HCT116 (cell line): ENCODE measurements around the gene OOSP4A. TPM values are rescaled to one million over a fixed set of nuclear protein-coding genes. Genes with fewer than 3 reads are reported as not detected.

Source experiments
- ATAC-seq: fragments of 200-7000 bp; cut with Tn5 transposase; 2 replicates; pipeline ENCODE4 v1.9.1; 2020; ENCODE audit warnings: mild to moderate bottlenecking, moderate library complexity
- BruUV-seq: library from RNA; stranded (reverse); fragments of 400-500 nt; replicated peaks from 2 replicates; lab custom pipeline; 2021; lab: Mats Ljungman, UMichigan
- CTCF ChIA-PET: fragments of 300-600 bp; sonication (Branson Sonifier 250); formaldehyde crosslinking; loops from one replicate; lab custom pipeline; 2021; ENCODE audit warnings: antibody characterized with exemption; lab: Charles Lee
- POLR2A ChIA-PET: fragments of 300-600, 350-600 bp; sonication (Branson Sonifier 250); formaldehyde crosslinking; loops from one replicate; lab custom pipeline; 2021; ENCODE audit warnings: antibody characterized with exemption; lab: Charles Lee
- RAD21 ChIA-PET, 2 experiments: fragments of 300-600 bp; sonication (Branson Sonifier 250); formaldehyde crosslinking; loops; one replicate each; lab custom pipeline; 2023; ENCODE audit warnings: low total read pairs in 2 of 2; ENCODE audit not compliant: uncharacterized antibody in 2 of 2, unreplicated experiment in 2 of 2, low non-redundant PET in 1 of 2; lab: Charles Lee
- DNase-seq: peaks from one replicate; pipeline ENCODE4 v3.0.0-alpha.2; 2010; ENCODE audit warnings: low read depth, low spot score
- H2AFZ ChIP-seq: fragments of 200-600 bp; shearing (Covaris generic), sonication (generic); 2 replicates; pipeline ENCODE4 v1.6.1; 2017; ENCODE audit warnings: low read depth, mixed run types, mixed read lengths, antibody characterized with exemption, low read length; ENCODE audit not compliant: poor library complexity, severe bottlenecking
- H3K27ac ChIP-seq: 2 replicates; pipeline ENCODE4 v1.5.1; 2012; ENCODE audit warnings: low read depth, low read length
- H3K27me3 ChIP-seq: fragments of 200-600 bp; sonication (generic); 2 replicates; pipeline ENCODE4 v1.6.1; 2016; ENCODE audit warnings: mixed run types, low read length, mixed read lengths; ENCODE audit not compliant: insufficient read depth
- H3K36me3 ChIP-seq, 2 experiments: fragments of 200-500 bp in 1 of 2; fragments of 200-600 bp in 1 of 2; sonication (Bioruptor generic) in 1 of 2; sonication (generic) in 1 of 2; 2 replicates each; pipeline versions ENCODE4 v1.5.1 to v1.6.1; 2014 to 2016; ENCODE audit warnings: low read length in 2 of 2, inconsistent platforms in 1 of 2, mixed read lengths in 1 of 2, mixed run types in 1 of 2; ENCODE audit not compliant: insufficient read depth in 2 of 2, control insufficient read depth in 1 of 2
- H3K4me1 ChIP-seq, 2 experiments: fragments of 200-600 bp in 1 of 2; sonication (generic) in 1 of 2; 2 replicates each; pipeline versions ENCODE4 v1.5.1 to v1.6.1; 2012 to 2017; ENCODE audit warnings: low read length in 2 of 2, inconsistent platforms in 1 of 2, mild to moderate bottlenecking in 1 of 2, mixed read lengths in 1 of 2, mixed run types in 1 of 2, moderate library complexity in 1 of 2; ENCODE audit not compliant: insufficient read depth in 2 of 2, control insufficient read depth in 1 of 2
- H3K4me2 ChIP-seq: fragments of 200-600 bp; sonication (generic); 2 replicates; pipeline ENCODE4 v1.6.1; 2017; ENCODE audit warnings: mixed run types, low read length, mixed read lengths
- H3K4me3 ChIP-seq, 2 experiments: fragments of 200-600 bp in 1 of 2; sonication (generic) in 1 of 2; replicated peaks in 1 of 2; 2 replicates each; pipeline ENCODE4 v1.5.1; 2011 to 2016; ENCODE audit warnings: low read length in 2 of 2, control low read depth in 1 of 2, low read depth in 1 of 2, mild to moderate bottlenecking in 1 of 2, mixed read lengths in 1 of 2, mixed run types in 1 of 2
- H3K79me2 ChIP-seq: fragments of 200-600 bp; sonication (generic); 2 replicates; pipeline ENCODE4 v1.6.1; 2017; ENCODE audit warnings: mild to moderate bottlenecking, mixed run types, low read length, moderate library complexity, mixed read lengths; ENCODE audit not compliant: insufficient read depth
- H3K9ac ChIP-seq: fragments of 200-600 bp; sonication (generic); 2 replicates; pipeline ENCODE4 v1.6.1; 2016; ENCODE audit warnings: low read length, mixed read lengths
- H3K9me2 ChIP-seq: fragments of 200-600 bp; sonication (generic), shearing (Covaris generic); 2 replicates; pipeline ENCODE4 v1.6.1; 2017; ENCODE audit warnings: mixed run types, mild to moderate bottlenecking, moderate library complexity; ENCODE audit not compliant: insufficient read depth
- H3K9me3 ChIP-seq, 2 experiments: fragments of 200-500 bp in 1 of 2; fragments of 200-600 bp in 1 of 2; sonication (Bioruptor generic) in 1 of 2; sonication (generic) in 1 of 2; 2 replicates each; pipeline ENCODE4 v1.6.1; 2014 to 2017; ENCODE audit warnings: low read length in 2 of 2, mixed read lengths in 2 of 2, inconsistent platforms in 1 of 2, low read depth in 1 of 2, mild to moderate bottlenecking in 1 of 2, mixed run types in 1 of 2, moderate library complexity in 1 of 2; ENCODE audit not compliant: control insufficient read depth in 1 of 2, insufficient read depth in 1 of 2
- H4K20me1 ChIP-seq: fragments of 200-600 bp; sonication (generic), shearing (Covaris generic); 2 replicates; pipeline ENCODE4 v1.6.1; 2017; ENCODE audit warnings: mixed run types, mild to moderate bottlenecking, moderate library complexity; ENCODE audit not compliant: insufficient read depth
- EGR1 ChIP-seq: IDR thresholded peaks from 2 replicates; pipeline ENCODE4 v1.6.1; 2012; ENCODE audit warnings: low read depth
- EZH2 ChIP-seq: fragments of 200-600 bp; sonication (generic); IDR thresholded peaks from 2 replicates; pipeline ENCODE4 v1.6.1; 2017; ENCODE audit warnings: antibody characterized with exemption, mixed run types
- FOSL1 ChIP-seq: IDR thresholded peaks from 2 replicates; pipeline ENCODE4 v1.6.1; 2012; ENCODE audit warnings: low read depth
- JUND ChIP-seq: IDR thresholded peaks from 2 replicates; pipeline ENCODE4 v1.6.1; 2012
- POLR2A ChIP-seq: IDR thresholded peaks from 2 replicates; pipeline ENCODE4 v1.7.0; 2011; ENCODE audit warnings: borderline replicate concordance; ENCODE audit not compliant: insufficient read depth, insufficient read length; ENCODE audit errors: extremely low read depth
- RAD21 ChIP-seq: IDR thresholded peaks from 2 replicates; pipeline ENCODE4 v1.6.1; 2012; ENCODE audit warnings: low read depth, mild to moderate bottlenecking
- SP1 ChIP-seq: IDR thresholded peaks from 2 replicates; pipeline ENCODE4 v1.6.1; 2012; ENCODE audit warnings: low read depth
- YY1 ChIP-seq: IDR thresholded peaks from 2 replicates; pipeline ENCODE4 v1.6.1; 2011; ENCODE audit warnings: low read length, low read depth, moderate library complexity, mild to moderate bottlenecking; ENCODE audit not compliant: insufficient replicate concordance; ENCODE audit errors: extremely low read depth
- ZFX ChIP-seq: fragments of 450-650 bp; IDR thresholded peaks from 2 replicates; pipeline ENCODE4 v1.6.1; 2017
- intact Hi-C: fragments of 100-400 bp; cut with micrococcal nuclease; formaldehyde crosslinking; loops from 2 replicates; pipeline ENCODE4 v1.10.0; 2022
- total RNA-seq: library from RNA; stranded (reverse); gene quantifications from one replicate; pipeline ENCODE4 v1.2.1, GENCODE V29; 2021; ENCODE audit not compliant: unreplicated experiment
- TF ChIP-seq, protein P1 (sequence below), 3 experiments: fragments of 200-600 bp in 1 of 3; sonication (generic) in 1 of 3; IDR thresholded peaks in 2 of 3; conservative IDR thresholded peaks in 1 of 3; 2 replicates each; pipeline ENCODE4 v1.5.1; 2012 to 2017; ENCODE audit warnings: low read depth in 2 of 3, low read length in 2 of 3, antibody characterized with exemption in 1 of 3, borderline replicate concordance in 1 of 3, control low read depth in 1 of 3, mild to moderate bottlenecking in 1 of 3, mixed read lengths in 1 of 3, mixed run types in 1 of 3, moderate library complexity in 1 of 3; ENCODE audit not compliant: insufficient read depth in 1 of 3
- TF ChIP-seq, protein P2 (sequence below): IDR thresholded peaks from 2 replicates; pipeline ENCODE4 v1.6.1; 2012
- TF ChIP-seq, protein P3 (sequence below): IDR thresholded peaks from 2 replicates; pipeline ENCODE4 v1.6.1; 2012
- TF ChIP-seq, protein P4 (sequence below): IDR thresholded peaks from 2 replicates; pipeline ENCODE4 v1.6.1; 2011; ENCODE audit warnings: mild to moderate bottlenecking, low read length, moderate library complexity; ENCODE audit not compliant: insufficient replicate concordance; ENCODE audit errors: extremely low read depth

The OOSP4A gene
- total RNA-seq, 1 experiment from 2014 or later: not detected

DNA sequence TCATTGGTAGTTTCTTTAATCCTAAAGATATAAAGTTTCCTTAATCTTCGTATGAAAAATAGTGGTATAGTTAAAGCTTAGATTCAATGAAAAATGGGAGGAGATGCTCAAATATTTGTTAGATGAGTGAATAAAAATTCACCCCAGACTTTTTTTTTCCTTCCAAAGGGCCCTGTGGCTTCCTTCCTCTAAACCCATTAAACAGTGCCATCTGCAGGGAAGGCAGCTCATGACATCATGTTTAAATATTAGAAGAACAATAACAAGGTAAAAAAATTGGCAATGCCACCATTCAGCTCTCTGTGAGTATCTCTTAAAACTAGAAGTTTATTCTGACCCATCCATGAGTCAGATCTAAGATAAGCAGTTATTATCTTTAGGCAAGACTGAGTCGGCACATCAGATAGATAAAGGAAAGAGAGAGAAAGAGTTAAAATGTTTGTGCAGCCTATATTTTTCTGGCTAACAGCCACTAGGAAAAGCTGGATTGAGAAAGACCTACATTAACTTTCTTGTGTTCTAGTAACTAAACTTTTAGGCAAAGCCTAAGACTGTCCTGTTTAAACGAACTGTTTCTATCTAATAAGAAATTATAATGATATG, 44.7 kb upstream of the OOSP4A start:
- Histone ChIP-seq H3K9ac (no peak overlapping the region), H3K4me1 (no peaks in the 10 kb centered on the region), H2AFZ (peak overlapping the region; percentile 75), H3K27me3 (no peaks in the 10 kb centered on the region), H3K9me3 (peaks cover 4 to 13% of the 10 kb centered on the region in 2 experiments; a peak in 2 of 4 replicates), H3K27ac (no peak overlapping the region), H3K36me3 (no peaks in the 10 kb centered on the region), H3K4me2 (no peak overlapping the region), H3K79me2 (no peaks in the 10 kb centered on the region), H3K9me2 (no peaks in the 10 kb centered on the region), H4K20me1 (no peaks in the 10 kb centered on the region), H3K4me3 (no peak overlapping the region)
- ATAC-seq (peak; percentile 85), DNase-seq (peak; percentile 56)
- TF ChIP-seq, protein P1, sequence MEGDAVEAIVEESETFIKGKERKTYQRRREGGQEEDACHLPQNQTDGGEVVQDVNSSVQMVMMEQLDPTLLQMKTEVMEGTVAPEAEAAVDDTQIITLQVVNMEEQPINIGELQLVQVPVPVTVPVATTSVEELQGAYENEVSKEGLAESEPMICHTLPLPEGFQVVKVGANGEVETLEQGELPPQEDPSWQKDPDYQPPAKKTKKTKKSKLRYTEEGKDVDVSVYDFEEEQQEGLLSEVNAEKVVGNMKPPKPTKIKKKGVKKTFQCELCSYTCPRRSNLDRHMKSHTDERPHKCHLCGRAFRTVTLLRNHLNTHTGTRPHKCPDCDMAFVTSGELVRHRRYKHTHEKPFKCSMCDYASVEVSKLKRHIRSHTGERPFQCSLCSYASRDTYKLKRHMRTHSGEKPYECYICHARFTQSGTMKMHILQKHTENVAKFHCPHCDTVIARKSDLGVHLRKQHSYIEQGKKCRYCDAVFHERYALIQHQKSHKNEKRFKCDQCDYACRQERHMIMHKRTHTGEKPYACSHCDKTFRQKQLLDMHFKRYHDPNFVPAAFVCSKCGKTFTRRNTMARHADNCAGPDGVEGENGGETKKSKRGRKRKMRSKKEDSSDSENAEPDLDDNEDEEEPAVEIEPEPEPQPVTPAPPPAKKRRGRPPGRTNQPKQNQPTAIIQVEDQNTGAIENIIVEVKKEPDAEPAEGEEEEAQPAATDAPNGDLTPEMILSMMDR (IDR thresholded peaks at IDR 0.05 in 2 of 3, conservative IDR thresholded peaks at IDR 0.05 in 1 of 3; ENCODE audit: borderline replicate concordance in 1 of 3, insufficient read depth in 1 of 3, low read depth in 2 of 3, low read length in 2 of 3): peak; percentile 60 to 81 (median 77)
- TF ChIP-seq RAD21 (peak; percentile 89), JUND (no peak), POLR2A (no peak)
- no TSS peak for BruUV-seq
- ChIA-PET POLR2A (interaction anchor here (0.5 to 1.1 kb wide), 2 partner anchors 109 to 358 kb away, joined by 3 read pairs; partner anchors contain the start of gene MRPL16), CTCF (interaction anchor here (0.6 to 2.6 kb wide), 21 partner anchors 9 to 332 kb away, joined by 3 to 37 read pairs (median 4); partner anchors contain the start of genes CBLIF, MRPL16 and STX3), RAD21 (interaction anchor here (0.7 to 1.8 kb wide), 2 partner anchors 96 kb away, joined by 3 to 9 read pairs; no protein-coding TSS in a partner anchor)
- intact Hi-C loops: loop anchor here (1.0 to 5.0 kb wide), 3 partner anchors 96 to 213 kb away; partner anchors contain the start of gene STX3

DNA sequence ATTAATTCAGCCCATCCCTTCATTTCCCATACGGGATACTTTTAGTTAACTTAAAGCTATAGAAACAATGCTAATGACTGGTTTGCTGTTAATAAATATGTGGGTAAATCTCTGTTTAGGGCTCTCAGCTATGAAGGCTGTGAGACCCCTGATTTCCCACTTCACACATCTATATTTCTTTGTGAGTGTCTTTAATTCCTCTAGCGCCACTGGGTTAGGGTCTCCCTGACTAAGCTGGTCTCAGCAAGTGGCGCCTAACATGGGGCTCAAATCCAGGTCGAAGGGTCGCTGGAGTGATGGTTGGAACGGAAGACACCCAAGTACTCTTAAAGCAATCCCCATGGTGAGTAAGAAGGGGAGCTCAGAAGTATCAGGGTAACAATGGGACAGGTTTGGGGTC, 40.0 kb upstream of the OOSP4A start:
- Histone ChIP-seq H3K9ac (no peak overlapping the region), H3K4me3 (no peak overlapping the region), H3K9me3 (peaks cover 4 to 13% of the 10 kb centered on the region in 2 experiments; a peak in 2 of 4 replicates), H3K27ac (no peak overlapping the region), H3K36me3 (no peaks in the 10 kb centered on the region), H2AFZ (no peak overlapping the region), H3K4me2 (no peak overlapping the region), H3K9me2 (no peaks in the 10 kb centered on the region), H4K20me1 (no peaks in the 10 kb centered on the region), H3K4me1 (no peaks in the 10 kb centered on the region), H3K79me2 (no peaks in the 10 kb centered on the region), H3K27me3 (no peaks in the 10 kb centered on the region)
- DNase-seq: no peak
- ChIA-PET CTCF (no interaction called here), RAD21 (no interaction called here), POLR2A (no interaction called here)
- TF ChIP-seq POLR2A: no peak
- TF ChIP-seq YY1: no peak
- no peak for TF ChIP-seq EGR1
- TF ChIP-seq RAD21: no peak
- TF ChIP-seq, protein P2, sequence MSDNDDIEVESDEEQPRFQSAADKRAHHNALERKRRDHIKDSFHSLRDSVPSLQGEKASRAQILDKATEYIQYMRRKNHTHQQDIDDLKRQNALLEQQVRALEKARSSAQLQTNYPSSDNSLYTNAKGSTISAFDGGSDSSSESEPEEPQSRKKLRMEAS: no peak
- TF ChIP-seq, protein P3, sequence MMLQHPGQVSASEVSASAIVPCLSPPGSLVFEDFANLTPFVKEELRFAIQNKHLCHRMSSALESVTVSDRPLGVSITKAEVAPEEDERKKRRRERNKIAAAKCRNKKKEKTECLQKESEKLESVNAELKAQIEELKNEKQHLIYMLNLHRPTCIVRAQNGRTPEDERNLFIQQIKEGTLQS: no peak
- no peak for TF ChIP-seq SP1
- TF ChIP-seq, protein P4, sequence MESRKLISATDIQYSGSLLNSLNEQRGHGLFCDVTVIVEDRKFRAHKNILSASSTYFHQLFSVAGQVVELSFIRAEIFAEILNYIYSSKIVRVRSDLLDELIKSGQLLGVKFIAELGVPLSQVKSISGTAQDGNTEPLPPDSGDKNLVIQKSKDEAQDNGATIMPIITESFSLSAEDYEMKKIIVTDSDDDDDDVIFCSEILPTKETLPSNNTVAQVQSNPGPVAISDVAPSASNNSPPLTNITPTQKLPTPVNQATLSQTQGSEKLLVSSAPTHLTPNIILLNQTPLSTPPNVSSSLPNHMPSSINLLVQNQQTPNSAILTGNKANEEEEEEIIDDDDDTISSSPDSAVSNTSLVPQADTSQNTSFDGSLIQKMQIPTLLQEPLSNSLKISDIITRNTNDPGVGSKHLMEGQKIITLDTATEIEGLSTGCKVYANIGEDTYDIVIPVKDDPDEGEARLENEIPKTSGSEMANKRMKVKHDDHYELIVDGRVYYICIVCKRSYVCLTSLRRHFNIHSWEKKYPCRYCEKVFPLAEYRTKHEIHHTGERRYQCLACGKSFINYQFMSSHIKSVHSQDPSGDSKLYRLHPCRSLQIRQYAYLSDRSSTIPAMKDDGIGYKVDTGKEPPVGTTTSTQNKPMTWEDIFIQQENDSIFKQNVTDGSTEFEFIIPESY: no peak
- no peak for TF ChIP-seq EZH2
- TF ChIP-seq FOSL1: no peak
- no peak for TF ChIP-seq ZFX
- BruUV-seq: no TSS peak
- no peak for ATAC-seq
- intact Hi-C loops: no loop called here
